ENCODE data around the gene PNMT.

DNA sequence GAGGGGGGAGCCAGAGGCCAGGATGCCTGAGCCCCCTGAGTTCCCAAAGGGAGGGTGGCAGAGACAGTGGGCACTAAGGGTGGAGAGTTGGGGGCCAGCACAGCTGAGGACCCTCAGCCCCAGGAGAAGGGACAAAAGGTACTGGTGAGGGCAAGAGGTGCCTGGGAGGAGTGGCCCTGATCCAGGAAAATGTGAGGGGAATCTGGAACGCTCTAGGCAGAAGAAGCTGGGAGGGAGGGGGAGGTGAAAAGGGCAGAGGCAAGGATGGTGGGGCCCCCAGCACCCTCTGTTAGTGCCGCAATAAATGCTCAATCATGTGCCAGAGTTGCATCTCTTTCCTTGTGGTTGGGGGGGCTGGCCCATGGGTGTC, 2.0 kb upstream of the PNMT start:
- TF ChIP-seq, protein P1, sequence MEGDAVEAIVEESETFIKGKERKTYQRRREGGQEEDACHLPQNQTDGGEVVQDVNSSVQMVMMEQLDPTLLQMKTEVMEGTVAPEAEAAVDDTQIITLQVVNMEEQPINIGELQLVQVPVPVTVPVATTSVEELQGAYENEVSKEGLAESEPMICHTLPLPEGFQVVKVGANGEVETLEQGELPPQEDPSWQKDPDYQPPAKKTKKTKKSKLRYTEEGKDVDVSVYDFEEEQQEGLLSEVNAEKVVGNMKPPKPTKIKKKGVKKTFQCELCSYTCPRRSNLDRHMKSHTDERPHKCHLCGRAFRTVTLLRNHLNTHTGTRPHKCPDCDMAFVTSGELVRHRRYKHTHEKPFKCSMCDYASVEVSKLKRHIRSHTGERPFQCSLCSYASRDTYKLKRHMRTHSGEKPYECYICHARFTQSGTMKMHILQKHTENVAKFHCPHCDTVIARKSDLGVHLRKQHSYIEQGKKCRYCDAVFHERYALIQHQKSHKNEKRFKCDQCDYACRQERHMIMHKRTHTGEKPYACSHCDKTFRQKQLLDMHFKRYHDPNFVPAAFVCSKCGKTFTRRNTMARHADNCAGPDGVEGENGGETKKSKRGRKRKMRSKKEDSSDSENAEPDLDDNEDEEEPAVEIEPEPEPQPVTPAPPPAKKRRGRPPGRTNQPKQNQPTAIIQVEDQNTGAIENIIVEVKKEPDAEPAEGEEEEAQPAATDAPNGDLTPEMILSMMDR (conservative IDR thresholded peaks at IDR 0.05): no peak
- TF ChIP-seq ZFX (IDR thresholded peaks at IDR 0.05): no peak
